Measurements from ENCODE around the gene PLEKHA4. TPM values are rescaled to one million over a fixed set of nuclear protein-coding genes. Genes with fewer than 3 reads are reported as not detected.
A peak's percentile ranks its signal among the peaks of the same experiment; 100 is the strongest.

PLEKHA4 gene
- total and polyA plus RNA-seq, 2 of the 13 experiments (the other 11 are each of a cell fraction or from before 2014, with no cell fraction given): 4.8 to 6.0 TPM

DNA sequence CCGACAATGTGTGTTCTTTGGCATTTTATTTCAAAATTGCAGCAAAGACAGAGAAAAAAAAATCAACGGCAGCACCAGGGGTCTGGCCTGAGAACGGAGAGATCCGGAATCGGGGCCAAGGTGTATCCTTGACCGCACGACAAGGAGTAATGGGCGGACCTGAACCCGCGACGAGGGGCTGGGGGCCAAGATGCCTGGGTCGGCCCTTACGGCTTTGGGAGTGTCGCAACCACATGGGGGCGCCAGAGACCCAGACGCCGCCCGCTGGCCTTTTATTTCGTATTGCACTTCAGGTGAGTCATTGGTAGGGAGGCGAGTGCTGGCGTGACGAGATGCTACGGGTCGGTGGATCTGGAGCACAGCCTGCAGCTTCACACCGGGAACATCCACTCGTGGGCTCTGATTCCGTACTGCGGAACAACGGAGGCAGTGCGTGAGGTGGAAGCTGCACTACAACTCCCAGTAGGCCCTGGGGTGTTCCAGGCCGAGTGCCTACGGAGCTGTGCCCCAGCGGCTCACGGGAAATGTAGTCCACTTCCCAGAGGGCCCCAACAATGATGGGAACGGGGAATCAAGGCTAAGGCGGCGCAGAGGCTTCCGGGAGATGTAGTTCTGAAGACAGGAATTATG is 73.2 kb downstream of the PLEKHA4 start (continued):
- TF ChIP-seq, protein P1, sequence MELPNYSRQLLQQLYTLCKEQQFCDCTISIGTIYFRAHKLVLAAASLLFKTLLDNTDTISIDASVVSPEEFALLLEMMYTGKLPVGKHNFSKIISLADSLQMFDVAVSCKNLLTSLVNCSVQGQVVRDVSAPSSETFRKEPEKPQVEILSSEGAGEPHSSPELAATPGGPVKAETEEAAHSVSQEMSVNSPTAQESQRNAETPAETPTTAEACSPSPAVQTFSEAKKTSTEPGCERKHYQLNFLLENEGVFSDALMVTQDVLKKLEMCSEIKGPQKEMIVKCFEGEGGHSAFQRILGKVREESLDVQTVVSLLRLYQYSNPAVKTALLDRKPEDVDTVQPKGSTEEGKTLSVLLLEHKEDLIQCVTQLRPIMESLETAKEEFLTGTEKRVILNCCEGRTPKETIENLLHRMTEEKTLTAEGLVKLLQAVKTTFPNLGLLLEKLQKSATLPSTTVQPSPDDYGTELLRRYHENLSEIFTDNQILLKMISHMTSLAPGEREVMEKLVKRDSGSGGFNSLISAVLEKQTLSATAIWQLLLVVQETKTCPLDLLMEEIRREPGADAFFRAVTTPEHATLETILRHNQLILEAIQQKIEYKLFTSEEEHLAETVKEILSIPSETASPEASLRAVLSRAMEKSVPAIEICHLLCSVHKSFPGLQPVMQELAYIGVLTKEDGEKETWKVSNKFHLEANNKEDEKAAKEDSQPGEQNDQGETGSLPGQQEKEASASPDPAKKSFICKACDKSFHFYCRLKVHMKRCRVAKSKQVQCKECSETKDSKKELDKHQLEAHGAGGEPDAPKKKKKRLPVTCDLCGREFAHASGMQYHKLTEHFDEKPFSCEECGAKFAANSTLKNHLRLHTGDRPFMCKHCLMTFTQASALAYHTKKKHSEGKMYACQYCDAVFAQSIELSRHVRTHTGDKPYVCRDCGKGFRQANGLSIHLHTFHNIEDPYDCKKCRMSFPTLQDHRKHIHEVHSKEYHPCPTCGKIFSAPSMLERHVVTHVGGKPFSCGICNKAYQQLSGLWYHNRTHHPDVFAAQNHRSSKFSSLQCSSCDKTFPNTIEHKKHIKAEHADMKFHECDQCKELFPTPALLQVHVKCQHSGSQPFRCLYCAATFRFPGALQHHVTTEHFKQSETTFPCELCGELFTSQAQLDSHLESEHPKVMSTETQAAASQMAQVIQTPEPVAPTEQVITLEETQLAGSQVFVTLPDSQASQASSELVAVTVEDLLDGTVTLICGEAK (IDR thresholded peaks at IDR 0.05): no peak
- TF ChIP-seq, protein P1 (CRISPR knock-in tag; IDR thresholded peaks at IDR 0.05): peak; percentile 15; the same call in 1 of the 2 replicates
- TF ChIP-seq AKAP8 (CRISPR knock-in tag; IDR thresholded peaks at IDR 0.05) (no peak), RAD51 (IDR thresholded peaks at IDR 0.05; ENCODE audit: borderline replicate concordance) (no peak), PRPF4 (IDR thresholded peaks at IDR 0.05; ENCODE audit: low read depth, low read length, poor library complexity, severe bottlenecking) (no peak), ISX (CRISPR knock-in tag; conservative IDR thresholded peaks at IDR 0.05) (no peak), CBFB (CRISPR knock-in tag; IDR thresholded peaks at IDR 0.05) (peak; percentile 62; the same call in 1 of the 2 replicates), KAT2B (IDR thresholded peaks at IDR 0.05; ENCODE audit: borderline replicate concordance, low read depth, low read length) (no peak), HOXA7 (CRISPR knock-in tag; IDR thresholded peaks at IDR 0.05) (no peak)
- TF ChIP-seq, protein P2, sequence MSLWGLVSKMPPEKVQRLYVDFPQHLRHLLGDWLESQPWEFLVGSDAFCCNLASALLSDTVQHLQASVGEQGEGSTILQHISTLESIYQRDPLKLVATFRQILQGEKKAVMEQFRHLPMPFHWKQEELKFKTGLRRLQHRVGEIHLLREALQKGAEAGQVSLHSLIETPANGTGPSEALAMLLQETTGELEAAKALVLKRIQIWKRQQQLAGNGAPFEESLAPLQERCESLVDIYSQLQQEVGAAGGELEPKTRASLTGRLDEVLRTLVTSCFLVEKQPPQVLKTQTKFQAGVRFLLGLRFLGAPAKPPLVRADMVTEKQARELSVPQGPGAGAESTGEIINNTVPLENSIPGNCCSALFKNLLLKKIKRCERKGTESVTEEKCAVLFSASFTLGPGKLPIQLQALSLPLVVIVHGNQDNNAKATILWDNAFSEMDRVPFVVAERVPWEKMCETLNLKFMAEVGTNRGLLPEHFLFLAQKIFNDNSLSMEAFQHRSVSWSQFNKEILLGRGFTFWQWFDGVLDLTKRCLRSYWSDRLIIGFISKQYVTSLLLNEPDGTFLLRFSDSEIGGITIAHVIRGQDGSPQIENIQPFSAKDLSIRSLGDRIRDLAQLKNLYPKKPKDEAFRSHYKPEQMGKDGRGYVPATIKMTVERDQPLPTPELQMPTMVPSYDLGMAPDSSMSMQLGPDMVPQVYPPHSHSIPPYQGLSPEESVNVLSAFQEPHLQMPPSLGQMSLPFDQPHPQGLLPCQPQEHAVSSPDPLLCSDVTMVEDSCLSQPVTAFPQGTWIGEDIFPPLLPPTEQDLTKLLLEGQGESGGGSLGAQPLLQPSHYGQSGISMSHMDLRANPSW (CRISPR knock-in tag; IDR thresholded peaks at IDR 0.05; ENCODE audit: borderline replicate concordance): no peak; the same call in 1 of the 2 replicates
- TF ChIP-seq, protein P3, sequence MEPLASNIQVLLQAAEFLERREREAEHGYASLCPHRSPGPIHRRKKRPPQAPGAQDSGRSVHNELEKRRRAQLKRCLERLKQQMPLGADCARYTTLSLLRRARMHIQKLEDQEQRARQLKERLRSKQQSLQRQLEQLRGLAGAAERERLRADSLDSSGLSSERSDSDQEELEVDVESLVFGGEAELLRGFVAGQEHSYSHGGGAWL (CRISPR knock-in tag; IDR thresholded peaks at IDR 0.05): no peak
- TF ChIP-seq, protein P4, sequence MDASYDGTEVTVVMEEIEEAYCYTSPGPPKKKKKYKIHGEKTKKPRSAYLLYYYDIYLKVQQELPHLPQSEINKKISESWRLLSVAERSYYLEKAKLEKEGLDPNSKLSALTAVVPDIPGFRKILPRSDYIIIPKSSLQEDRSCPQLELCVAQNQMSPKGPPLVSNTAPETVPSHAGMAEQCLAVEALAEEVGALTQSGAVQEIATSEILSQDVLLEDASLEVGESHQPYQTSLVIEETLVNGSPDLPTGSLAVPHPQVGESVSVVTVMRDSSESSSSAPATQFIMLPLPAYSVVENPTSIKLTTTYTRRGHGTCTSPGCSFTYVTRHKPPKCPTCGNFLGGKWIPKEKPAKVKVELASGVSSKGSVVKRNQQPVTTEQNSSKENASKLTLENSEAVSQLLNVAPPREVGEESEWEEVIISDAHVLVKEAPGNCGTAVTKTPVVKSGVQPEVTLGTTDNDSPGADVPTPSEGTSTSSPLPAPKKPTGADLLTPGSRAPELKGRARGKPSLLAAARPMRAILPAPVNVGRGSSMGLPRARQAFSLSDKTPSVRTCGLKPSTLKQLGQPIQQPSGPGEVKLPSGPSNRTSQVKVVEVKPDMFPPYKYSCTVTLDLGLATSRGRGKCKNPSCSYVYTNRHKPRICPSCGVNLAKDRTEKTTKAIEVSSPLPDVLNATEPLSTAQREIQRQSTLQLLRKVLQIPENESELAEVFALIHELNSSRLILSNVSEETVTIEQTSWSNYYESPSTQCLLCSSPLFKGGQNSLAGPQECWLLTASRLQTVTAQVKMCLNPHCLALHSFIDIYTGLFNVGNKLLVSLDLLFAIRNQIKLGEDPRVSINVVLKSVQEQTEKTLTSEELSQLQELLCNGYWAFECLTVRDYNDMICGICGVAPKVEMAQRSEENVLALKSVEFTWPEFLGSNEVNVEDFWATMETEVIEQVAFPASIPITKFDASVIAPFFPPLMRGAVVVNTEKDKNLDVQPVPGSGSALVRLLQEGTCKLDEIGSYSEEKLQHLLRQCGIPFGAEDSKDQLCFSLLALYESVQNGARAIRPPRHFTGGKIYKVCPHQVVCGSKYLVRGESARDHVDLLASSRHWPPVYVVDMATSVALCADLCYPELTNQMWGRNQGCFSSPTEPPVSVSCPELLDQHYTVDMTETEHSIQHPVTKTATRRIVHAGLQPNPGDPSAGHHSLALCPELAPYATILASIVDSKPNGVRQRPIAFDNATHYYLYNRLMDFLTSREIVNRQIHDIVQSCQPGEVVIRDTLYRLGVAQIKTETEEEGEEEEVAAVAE (CRISPR knock-in tag; IDR thresholded peaks at IDR 0.05; ENCODE audit: borderline replicate concordance): peak; percentile 48; the same call in 1 of the 2 replicates
